Measurements from ENCODE around the gene CCL23.

DNA sequence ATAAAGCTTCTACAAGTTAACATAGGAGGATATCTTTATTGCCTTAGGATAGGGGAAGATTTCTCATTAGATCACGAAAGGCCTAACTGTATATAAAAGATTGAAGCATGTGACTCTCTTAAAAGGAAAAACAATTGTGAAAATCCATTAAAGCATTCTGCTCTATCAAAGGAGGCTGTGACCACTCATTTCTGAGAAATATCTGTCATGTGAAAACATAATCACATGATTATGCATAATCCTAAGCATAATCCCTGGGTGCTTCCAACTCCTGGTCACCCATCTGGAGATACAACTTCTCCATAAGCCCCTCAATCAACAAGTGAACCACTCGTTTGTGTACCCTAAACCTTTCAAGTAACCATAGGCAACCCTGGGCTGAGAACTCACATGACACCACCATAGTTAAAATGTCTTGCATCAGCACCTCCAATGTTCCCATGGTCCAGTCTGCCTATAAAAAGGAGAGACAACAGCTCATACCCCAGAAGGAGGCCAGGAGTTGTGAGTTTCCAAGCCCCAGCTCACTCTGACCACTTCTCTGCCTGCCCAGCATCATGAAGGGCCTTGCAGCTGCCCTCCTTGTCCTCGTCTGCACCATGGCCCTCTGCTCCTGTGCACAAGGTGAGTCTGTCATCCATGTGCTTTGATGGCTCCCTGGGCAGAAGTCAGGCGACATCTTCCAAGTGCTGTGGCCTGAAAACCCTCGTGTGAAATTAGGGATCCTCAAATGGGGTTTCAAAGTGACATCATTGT, 46.2 kb upstream of the CCL23 start, which contains the start of gene CCL18:
- TF ChIP-seq, protein P1, sequence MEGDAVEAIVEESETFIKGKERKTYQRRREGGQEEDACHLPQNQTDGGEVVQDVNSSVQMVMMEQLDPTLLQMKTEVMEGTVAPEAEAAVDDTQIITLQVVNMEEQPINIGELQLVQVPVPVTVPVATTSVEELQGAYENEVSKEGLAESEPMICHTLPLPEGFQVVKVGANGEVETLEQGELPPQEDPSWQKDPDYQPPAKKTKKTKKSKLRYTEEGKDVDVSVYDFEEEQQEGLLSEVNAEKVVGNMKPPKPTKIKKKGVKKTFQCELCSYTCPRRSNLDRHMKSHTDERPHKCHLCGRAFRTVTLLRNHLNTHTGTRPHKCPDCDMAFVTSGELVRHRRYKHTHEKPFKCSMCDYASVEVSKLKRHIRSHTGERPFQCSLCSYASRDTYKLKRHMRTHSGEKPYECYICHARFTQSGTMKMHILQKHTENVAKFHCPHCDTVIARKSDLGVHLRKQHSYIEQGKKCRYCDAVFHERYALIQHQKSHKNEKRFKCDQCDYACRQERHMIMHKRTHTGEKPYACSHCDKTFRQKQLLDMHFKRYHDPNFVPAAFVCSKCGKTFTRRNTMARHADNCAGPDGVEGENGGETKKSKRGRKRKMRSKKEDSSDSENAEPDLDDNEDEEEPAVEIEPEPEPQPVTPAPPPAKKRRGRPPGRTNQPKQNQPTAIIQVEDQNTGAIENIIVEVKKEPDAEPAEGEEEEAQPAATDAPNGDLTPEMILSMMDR (IDR thresholded peaks at IDR 0.05; ENCODE audit: low read length), result no peak
- no peak for TF ChIP-seq EZH2 (IDR thresholded peaks at IDR 0.05; ENCODE audit: borderline replicate concordance, low read length)
